OCI-LY3 (cell line): ENCODE measurements around the gene PEX11A.
"Not testable (repeated sequence)": the region's sequence is repeated elsewhere in the genome, so short reads cannot be mapped to it uniquely, and the experiment has no call there.

Experiments
- H2AFZ ChIP-seq: fragments of 200-600, 300-600 bp; shearing (Covaris generic); 2 replicates; pipeline ENCODE4 v1.6.0; 2014; ENCODE audit warnings: antibody characterized with exemption, low read depth, low read length
- H3K27ac ChIP-seq: fragments of 200-600, 300-600 bp; sonication (generic); 2 replicates; pipeline ENCODE4 v1.5.1; 2014; ENCODE audit warnings: mild to moderate bottlenecking, low read length, moderate library complexity, mixed read lengths
- H3K27me3 ChIP-seq: fragments of 200-600, 300-600 bp; sonication (generic); 2 replicates; pipeline ENCODE4 v1.6.1; 2014; ENCODE audit warnings: low read depth, low read length, mixed read lengths
- H3K36me3 ChIP-seq: fragments of 200-600, 300-600 bp; sonication (generic); replicated peaks from 2 replicates; pipeline ENCODE3; 2014; ENCODE audit warnings: low read depth, low read length, mixed read lengths
- H3K4me1 ChIP-seq: fragments of 300-600, 200-600 bp; sonication (generic); 2 replicates; pipeline ENCODE4 v1.6.1; 2014; ENCODE audit warnings: low read length, mixed read lengths
- H3K4me2 ChIP-seq: fragments of 200-600, 300-600 bp; sonication (generic); 2 replicates; pipeline ENCODE4 v1.6.1; 2014; ENCODE audit warnings: low read length, mixed read lengths
- H3K4me3 ChIP-seq: fragments of 300-600, 200-600 bp; sonication (generic); 2 replicates; pipeline ENCODE4 v1.5.1; 2014; ENCODE audit warnings: antibody characterized with exemption, mild to moderate bottlenecking, low read length, moderate library complexity
- H3K79me2 ChIP-seq: fragments of 300-600, 200-600 bp; shearing (Covaris generic); 2 replicates; pipeline ENCODE4 v1.6.1; 2014; ENCODE audit warnings: mild to moderate bottlenecking, low read length, mixed read lengths
- H3K9ac ChIP-seq: fragments of 300-600, 200-600 bp; shearing (Covaris generic); 2 replicates; pipeline ENCODE4 v1.6.0; 2014; ENCODE audit warnings: mild to moderate bottlenecking, low read length, moderate library complexity
- H3K9me3 ChIP-seq: fragments of 200-600, 300-600 bp; shearing (Covaris generic); 2 replicates; pipeline ENCODE4 v1.6.1; 2014; ENCODE audit warnings: low read length, mixed read lengths; ENCODE audit not compliant: insufficient read depth
- H4K20me1 ChIP-seq: fragments of 200-600, 300-600 bp; sonication (generic); 2 replicates; pipeline ENCODE4 v1.6.1; 2016; ENCODE audit warnings: low read length, mixed read lengths; ENCODE audit not compliant: insufficient read depth
- CTCF ChIP-seq: fragments of 200-600, 300-600 bp; sonication (generic); IDR thresholded peaks from 2 replicates; pipeline ENCODE4 v1.5.1; 2014; ENCODE audit warnings: antibody characterized with exemption, low read length, low read depth
- EZH2phosphoT487 ChIP-seq: fragments of 200-600 bp; shearing (Covaris generic); IDR thresholded peaks from 2 replicates; pipeline ENCODE4 v1.6.1; 2018; ENCODE audit warnings: antibody characterized with exemption, mixed run types, low read depth

PEX11A gene

DNA sequence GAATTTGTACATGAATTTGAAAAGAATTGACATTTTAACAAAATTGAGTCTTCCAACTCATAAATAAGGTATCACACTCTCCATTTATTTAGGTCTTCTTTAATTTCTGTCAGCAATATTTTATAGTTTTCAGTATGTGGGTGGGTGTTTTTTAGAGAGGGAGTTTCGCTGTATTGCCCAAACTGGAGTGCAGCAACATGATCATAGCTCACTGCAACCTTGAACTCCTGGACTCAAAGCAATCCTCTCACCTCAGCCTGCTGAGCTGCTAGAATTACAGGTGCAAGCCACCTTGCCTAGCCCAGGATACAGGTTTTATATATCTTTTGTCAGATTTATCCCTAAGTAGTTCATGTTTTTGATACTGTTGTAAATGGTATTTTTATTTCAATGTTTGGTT, 4.6 kb upstream of the PEX11A start:
- H4K20me1 ChIP-seq: no peaks in the 10 kb centered on the region
- H3K4me3 ChIP-seq: no peak overlapping the region
- H3K27me3 ChIP-seq: peaks cover 24% of the 10 kb centered on the region; the same call in 1 of the 2 replicates
- no peaks in the 10 kb centered on the region for H3K36me3 ChIP-seq
- H3K79me2 ChIP-seq: no peaks in the 10 kb centered on the region
- no peak overlapping the region for H3K9ac ChIP-seq
- no peak overlapping the region for H3K27ac ChIP-seq
- H2AFZ ChIP-seq: no peak overlapping the region
- TF ChIP-seq CTCF (no peak), EZH2phosphoT487 (no peak)
- peaks cover 14% of the 10 kb centered on the region; the same call in 1 of the 2 replicates for H3K4me1 ChIP-seq
- H3K9me3 ChIP-seq: no peaks in the 10 kb centered on the region
- H3K4me2 ChIP-seq: no peak overlapping the region

GRCh38 chr15:89693696-89694095, 3.1 kb upstream of the PEX11A start:
- TF ChIP-seq CTCF: no peak
- no peak for TF ChIP-seq EZH2phosphoT487
- Histone ChIP-seq H2AFZ (no peak overlapping the region), H4K20me1 (no peaks in the 10 kb centered on the region), H3K27ac (no peak overlapping the region), H3K9me3 (no peaks in the 10 kb centered on the region), H3K4me1 (peaks cover 16% of the 10 kb centered on the region; the same call in 1 of the 2 replicates), H3K36me3 (no peaks in the 10 kb centered on the region), H3K9ac (no peak overlapping the region), H3K4me3 (no peak overlapping the region), H3K27me3 (peaks cover 15% of the 10 kb centered on the region; the same call in 1 of the 2 replicates), H3K4me2 (no peak overlapping the region), H3K79me2 (no peaks in the 10 kb centered on the region)

DNA sequence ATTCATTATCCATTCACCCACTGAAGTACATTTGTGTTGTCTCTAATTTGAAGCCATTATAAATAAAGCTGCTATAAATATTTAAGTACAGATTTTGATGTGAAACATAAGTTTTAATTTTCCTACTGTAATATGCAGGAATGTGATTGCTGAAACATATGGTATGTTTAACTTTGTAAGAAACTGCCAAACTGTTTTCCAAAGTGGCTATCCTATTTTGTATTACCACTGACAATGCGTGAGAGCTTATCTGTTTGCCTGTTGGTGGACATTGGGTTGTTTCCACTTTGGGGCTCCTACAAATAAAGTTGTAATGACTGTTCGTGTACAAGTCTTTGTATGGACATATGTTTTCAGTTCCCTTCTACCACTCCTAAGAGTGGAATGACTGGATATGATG, 2.5 kb upstream of the PEX11A start:
- Histone ChIP-seq H3K9ac (no peak overlapping the region), H3K4me1 (peaks cover 16% of the 10 kb centered on the region; the same call in 1 of the 2 replicates), H3K9me3 (no peaks in the 10 kb centered on the region), H3K4me2 (no peak overlapping the region), H4K20me1 (no peaks in the 10 kb centered on the region), H2AFZ (no peak overlapping the region), H3K4me3 (no peak overlapping the region), H3K36me3 (no peaks in the 10 kb centered on the region), H3K79me2 (no peaks in the 10 kb centered on the region), H3K27ac (no peak overlapping the region), H3K27me3 (peaks cover 15% of the 10 kb centered on the region; the same call in 1 of the 2 replicates)
- TF ChIP-seq EZH2phosphoT487 (no peak), CTCF (no peak)

DNA sequence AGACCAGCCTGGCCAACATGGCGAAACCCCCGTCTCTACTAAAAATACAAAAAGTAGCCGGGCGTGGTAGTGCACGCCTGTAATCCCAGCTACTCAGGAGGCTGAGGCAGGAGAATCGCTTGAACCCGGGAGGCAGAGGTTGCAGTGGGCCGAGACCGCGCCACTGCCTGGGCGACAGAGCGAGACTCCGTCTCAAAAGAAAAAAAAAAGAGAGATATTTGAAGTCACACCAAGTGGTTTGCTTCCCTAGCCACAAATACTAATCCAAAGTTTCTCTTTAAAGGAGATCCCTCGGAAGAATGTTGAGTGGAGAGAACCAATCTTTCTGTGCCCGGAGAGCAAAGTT, 651 bp downstream of the PEX11A start:
- not testable (repeated sequence) for H3K27me3 ChIP-seq, H3K9me3 ChIP-seq

GRCh38 chr15:89686522-89686921, 4.0 kb downstream of the PEX11A start:
- TF ChIP-seq CTCF (no peak), EZH2phosphoT487 (no peak)
- Histone ChIP-seq H3K9ac (no peak overlapping the region), H3K4me3 (no peak overlapping the region), H3K79me2 (no peaks in the 10 kb centered on the region), H3K4me1 (0 out of 2 replicates have a peak, but pooled peaks cover 6% of the 10 kb centered on the region), H3K9me3 (no peaks in the 10 kb centered on the region), H2AFZ (no peak overlapping the region), H3K4me2 (no peak overlapping the region), H4K20me1 (no peaks in the 10 kb centered on the region), H3K36me3 (no peaks in the 10 kb centered on the region), H3K27ac (no peak overlapping the region), H3K27me3 (no peaks in the 10 kb centered on the region)

More for the DNA sequence above, 651 bp downstream of the PEX11A start:
- H2AFZ ChIP-seq: peak overlapping the region; percentile 99
- peaks cover 16% of the 10 kb centered on the region; the same call in 1 of the 2 replicates for H3K4me1 ChIP-seq
- peak overlapping the region; percentile 95 for H3K4me2 ChIP-seq
- not testable (repeated sequence) for H3K36me3 ChIP-seq, H4K20me1 ChIP-seq, H3K27ac ChIP-seq, H3K79me2 ChIP-seq
- peak overlapping the region; percentile 59 for H3K9ac ChIP-seq
- peak overlapping the region; percentile 91 for H3K4me3 ChIP-seq
